ENCODE data around the gene PEX11G.
A peak's percentile ranks its signal among the peaks of the same experiment; 100 is the strongest.

Gene PEX11G

DNA sequence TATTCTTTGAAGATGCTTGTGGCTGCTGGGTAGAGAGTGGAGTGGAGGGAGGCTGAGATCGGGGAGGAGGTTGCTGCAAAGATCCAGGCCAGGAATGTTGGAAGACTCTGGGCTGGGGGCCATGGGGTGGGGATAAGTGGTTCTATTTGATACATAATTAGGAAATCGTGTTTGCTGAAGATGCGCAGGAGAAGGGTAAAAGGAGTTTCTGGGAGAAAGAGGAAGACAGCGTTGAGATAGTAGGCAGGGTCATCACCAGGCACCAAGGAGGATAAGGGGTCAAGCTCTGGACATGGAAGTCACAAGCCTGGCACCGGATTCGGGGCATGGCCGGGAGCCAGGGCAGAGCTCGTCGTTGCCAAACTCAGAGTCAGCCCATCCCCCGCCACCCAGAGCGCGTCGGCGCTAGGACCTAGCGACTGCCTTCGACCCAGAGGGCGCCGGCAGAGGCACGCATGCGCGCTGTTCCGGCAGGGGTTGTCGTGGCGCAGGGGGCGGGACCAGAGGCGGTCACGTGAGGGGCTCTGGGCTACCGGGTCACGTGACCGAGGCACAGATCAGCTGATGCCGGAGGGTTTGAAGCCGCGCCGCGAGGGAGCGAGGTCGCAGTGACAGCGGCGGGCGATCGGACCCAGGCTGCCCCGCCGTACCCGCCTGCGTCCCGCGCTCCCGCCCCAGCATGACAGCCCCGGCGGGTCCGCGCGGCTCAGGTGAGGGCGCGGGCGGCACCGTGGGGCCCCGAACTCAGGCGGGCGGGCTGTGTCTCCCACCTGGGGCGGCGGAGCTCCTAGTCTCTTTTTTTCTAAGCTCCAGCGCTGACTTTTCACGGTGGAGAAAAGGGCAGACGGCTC is 33.5 kb upstream of the PEX11G start, which contains the start of gene MCOLN1:
Gene MCOLN1, plus strand, starts transcription at position 553 of the 851 bp plus-strand sequence. Its CDS starts 127 bp downstream, at position 680.
- peak; percentile 77 to 99 (median 94) for DNase-seq

DNA sequence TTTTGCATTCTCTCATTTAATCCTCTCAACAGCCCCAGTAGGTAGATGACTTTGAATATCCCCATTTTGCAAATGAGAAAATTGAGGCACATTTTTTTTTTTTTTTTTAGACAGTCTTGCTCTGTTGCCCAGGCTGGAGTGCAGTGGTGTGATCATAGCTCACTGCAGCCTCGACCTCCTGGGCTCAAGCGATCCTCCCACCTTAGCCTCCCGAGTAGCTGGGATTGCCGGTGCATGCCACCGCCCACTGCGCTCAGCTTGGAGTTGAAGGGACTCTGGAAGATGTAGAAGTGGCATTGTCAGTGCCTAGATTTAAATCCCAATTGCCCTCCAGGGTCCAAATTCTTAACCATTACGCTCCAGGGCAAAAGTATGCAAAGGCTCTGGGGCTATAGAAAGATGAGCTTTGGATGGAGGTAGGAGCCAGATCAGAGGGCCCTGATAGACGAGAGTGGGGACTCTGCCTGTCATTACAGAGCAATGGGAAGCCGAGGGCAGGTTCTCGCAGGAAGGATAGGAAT is 32.8 kb upstream of the PEX11G start:
- no peak for DNase-seq

DNA sequence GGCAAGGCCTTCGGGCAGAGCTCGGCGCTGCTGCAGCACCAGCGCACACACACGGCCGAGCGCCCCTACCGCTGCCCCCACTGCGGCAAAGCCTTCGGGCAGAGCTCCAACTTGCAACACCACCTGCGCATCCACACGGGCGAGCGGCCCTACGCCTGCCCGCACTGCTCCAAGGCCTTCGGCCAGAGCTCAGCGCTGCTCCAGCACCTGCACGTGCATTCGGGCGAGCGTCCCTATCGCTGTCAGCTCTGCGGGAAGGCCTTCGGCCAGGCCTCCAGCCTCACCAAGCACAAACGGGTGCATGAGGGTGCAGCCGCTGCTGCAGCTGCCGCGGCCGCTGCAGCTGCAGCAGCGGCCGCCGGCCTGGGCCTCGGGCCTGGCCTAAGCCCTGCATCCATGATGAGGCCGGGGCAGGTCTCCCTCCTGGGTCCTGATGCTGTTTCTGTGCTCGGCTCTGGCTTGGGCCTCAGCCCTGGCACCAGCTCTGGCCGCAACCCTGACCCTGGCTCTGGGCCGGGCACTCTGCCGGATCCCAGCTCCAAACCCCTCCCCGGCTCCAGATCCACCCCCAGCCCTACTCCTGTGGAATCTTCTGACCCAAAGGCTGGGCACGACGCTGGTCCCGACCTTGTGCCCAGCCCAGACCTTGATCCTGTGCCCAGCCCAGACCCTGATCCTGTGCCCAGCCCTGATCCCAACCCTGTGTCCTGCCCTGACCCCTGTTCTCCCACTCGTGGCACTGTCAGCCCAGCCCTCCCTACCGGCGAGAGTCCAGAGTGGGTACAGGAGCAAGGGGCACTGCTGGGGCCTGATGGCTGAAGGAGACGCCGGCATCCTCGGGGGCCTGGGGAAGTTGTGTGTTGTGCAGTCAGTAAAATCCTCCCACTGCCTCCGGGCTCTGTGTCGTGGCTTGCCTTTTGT is 31.6 kb upstream of the PEX11G start:
- DNase-seq = peak in 38 of 56 donors; percentile 3 to 77 (median 37)

DNA sequence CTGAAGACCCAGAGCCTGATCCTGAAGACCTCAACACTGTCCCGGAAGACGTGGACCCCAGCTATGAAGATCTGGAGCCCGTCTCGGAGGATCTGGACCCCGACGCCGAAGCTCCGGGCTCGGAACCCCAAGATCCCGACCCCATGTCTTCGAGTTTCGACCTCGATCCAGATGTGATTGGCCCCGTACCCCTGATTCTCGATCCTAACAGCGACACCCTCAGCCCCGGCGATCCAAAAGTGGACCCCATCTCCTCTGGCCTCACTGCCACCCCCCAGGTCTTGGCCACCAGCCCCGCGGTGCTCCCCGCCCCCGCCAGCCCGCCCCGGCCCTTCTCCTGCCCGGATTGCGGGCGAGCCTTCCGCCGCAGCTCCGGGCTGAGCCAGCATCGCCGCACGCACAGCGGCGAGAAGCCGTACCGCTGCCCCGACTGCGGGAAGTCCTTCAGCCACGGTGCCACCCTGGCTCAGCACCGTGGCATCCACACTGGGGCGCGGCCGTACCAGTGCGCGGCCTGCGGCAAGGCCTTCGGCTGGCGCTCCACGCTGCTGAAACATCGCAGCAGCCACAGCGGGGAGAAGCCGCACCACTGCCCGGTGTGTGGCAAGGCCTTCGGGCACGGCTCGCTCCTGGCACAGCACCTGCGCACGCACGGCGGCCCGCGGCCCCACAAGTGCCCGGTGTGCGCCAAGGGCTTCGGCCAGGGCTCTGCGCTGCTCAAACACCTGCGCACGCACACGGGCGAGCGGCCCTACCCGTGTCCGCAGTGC is 30.7 kb upstream of the PEX11G start:
- no peak for DNase-seq

DNA sequence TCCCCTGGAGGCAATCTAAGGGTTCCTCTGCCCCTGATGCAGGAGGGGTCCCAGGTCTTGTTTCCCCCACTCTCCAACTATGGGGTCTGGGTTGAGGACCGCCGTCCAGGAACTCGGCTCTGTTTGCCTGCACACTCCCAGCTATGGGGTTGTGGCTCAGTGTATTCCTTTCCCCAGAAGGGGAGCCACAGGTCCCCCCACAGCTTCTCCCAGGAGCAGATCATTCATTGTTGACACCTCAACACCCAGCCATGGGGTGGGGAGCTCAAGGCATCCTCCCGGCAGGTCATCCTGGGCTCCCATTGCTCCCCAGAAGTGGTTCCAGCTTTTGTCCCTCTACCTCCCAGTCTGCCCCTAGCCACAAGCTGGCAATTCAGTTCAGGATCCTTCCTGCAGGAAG is 28.0 kb upstream of the PEX11G start:
- no peak for DNase-seq

DNA sequence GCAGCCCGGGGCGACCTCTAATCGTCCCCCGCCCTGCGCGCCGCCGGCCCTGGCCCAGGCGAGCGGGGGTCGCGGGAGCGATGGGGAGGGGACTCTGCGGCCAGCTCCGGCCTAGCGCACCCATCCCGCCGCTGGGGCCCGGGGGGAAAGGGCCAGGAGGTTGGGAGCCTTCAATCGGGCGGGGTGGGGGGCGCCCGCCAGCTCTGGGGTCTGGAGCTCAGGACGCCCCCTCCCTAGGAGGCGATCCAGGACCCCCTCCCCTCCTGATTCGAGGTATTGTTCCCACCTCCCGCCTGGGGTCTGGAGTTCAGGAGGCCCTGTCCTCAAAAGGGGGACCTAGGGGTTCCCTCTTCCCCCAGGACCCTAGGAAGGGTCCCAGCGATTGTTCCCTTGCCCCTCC is 27.5 kb upstream of the PEX11G start:
- peak in 2 of 56 donors; percentile 25 to 39 for DNase-seq

DNA sequence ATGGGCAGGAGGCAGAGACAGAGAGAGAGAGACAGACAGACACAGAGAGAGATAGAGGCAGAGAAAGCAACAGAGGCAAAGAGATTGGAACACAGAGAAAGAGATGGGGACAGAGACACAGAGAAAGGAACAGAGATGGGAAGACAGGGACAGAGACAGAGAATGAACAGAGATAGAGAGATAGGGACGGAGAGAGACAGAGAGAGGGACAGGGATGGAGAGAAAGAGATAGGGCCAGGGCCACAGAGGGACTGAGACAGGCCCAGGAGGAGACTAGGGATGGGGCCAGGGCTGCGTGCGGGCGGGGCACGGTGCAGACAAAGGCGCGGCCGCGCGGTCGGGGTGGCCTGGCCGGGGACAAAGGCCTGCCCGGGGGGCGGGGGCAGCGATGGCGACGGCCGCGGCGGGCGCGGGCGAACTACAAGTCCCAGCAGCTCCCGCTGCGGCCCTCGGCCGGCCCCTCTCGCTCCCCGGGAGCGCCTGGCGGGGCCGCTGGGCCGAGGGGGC is 26.9 kb upstream of the PEX11G start, which contains the start of gene ZNF358:
Gene ZNF358, plus strand, starts transcription at position 459 of the 507 bp plus-strand sequence. CDS start 3,140 bp downstream, outside the sequence.
- peak in 54 of 56 donors; percentile 8 to 88 (median 60) for DNase-seq

DNA sequence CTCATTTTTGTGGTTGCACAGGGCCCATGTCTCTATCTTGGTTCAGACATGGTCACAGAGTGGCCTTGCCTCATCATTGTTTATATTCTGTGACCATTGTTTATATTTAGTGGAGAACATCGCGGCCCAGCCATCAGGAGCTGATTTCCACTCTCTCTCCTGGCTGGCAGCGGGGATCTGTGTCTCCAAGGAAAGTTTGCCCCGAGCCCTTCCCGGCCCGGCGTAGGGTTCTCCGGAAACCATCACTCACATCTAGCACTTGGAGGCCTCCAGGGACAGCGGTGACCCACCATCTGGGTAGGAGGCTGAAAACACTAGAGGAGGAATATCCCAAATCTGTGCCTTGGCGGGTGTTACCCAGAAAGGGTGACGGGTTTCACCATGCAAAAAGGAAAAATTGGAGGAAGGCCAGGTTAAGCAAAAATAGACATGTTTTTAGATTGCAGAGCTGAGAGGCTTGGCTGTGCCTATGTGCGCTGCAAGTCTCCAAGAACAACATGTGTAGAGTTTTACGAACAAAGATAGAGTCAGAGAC is 26.3 kb upstream of the PEX11G start:
- DNase-seq = peak in 15 of 56 donors; percentile 6 to 53 (median 19)

DNA sequence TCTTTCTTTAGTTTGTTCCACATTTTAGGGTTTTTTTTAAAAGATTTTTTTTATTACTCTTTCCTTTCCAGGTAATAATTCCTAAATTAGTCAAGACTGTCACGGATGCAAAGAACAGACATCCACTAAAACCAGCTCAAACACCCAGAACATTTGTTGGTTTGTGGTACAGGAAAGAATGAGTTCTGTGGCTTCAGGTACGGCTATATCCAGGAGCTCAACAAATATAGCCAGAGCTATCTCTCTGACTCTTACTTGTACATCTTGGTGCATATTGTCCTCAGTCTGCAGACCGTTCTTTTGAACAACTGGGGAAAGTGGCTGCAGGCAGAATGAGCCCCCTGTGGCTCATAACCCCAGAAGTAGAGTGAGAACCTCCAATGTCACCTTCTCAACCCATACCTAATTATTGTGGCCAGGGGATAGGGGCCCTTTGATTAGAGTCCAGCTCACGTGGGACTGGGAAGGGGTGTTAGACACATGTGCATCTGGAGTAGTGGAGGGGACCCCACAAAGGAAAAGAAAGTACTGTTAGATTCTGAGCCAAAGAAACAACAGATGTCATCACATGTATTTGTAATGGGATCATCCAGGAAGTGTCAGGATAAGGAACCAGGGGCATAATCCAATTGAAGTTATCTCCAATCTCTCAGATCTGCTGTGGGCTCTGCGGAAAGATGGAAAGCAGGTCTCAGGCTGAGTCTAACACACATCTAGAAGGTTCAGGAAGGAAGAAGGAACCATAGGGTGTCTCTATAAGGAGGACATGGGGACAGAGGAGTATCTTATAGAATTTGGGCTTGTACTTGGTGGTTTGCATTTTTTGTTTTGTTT is 25.2 kb upstream of the PEX11G start:
- DNase-seq = no peak

DNA sequence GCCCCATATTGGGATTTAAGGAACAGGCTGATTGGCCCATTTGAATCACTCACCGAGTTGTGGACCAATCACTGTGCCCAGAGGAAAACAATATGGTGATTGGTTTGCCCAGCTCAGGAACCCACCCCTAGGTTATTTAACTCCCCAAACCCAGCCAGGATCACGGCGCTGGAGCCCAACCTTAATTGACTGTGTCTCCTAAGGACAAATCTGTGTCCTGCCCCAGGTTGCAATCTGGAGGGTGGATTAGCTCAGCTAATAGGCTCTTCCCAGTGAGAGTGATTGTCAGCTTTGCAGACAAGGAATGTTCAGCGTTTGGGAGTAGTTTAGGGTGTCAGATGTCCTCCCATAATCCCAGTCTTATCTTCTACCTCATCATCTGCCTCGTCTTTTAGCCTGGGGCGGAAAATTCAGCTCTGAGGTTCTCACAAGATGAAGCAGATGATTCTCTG is 23.6 kb upstream of the PEX11G start:
- no peak for DNase-seq

DNA sequence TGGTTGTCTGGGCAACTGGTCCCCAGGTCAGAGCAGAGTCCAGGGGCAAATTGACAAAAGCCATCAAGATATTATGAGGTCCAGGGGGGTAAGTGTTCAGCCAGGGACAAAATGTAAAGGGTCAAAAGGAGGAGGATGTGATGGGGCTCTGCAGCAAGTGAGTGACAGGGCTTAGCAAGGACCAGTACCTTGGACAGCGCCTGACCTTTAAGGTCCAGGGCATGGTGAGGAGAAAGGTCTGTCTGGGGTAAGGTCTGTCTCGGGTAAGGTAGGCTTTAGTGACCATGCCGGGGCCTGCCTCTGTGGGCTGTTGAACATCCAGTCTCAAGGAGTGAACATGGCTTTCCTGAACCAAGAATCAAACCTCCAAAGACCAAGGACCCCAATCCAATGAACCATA is 20.8 kb upstream of the PEX11G start:
- no peak for DNase-seq

DNA sequence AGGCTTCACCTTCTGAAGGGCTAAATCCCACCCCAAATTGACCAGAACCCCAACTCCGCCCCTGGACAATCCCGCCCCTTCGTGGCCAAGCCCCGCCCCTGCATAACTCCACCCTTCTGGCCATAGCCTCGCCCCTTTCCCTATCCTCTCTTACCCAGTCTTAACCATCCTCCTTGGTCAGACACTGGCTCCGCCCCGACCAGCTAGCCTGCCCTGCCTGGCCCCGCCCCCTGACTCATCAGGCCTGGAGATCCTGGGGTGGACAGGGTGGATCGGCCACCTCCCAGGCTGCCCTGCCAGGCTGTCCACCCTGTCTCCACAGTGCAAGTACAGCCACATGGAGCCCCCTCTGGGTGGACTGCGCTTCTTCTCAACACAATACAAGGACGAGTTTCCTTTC is 19.0 kb upstream of the PEX11G start:
- peak in 14 of 56 donors; percentile 5 to 62 (median 21) for DNase-seq

DNA sequence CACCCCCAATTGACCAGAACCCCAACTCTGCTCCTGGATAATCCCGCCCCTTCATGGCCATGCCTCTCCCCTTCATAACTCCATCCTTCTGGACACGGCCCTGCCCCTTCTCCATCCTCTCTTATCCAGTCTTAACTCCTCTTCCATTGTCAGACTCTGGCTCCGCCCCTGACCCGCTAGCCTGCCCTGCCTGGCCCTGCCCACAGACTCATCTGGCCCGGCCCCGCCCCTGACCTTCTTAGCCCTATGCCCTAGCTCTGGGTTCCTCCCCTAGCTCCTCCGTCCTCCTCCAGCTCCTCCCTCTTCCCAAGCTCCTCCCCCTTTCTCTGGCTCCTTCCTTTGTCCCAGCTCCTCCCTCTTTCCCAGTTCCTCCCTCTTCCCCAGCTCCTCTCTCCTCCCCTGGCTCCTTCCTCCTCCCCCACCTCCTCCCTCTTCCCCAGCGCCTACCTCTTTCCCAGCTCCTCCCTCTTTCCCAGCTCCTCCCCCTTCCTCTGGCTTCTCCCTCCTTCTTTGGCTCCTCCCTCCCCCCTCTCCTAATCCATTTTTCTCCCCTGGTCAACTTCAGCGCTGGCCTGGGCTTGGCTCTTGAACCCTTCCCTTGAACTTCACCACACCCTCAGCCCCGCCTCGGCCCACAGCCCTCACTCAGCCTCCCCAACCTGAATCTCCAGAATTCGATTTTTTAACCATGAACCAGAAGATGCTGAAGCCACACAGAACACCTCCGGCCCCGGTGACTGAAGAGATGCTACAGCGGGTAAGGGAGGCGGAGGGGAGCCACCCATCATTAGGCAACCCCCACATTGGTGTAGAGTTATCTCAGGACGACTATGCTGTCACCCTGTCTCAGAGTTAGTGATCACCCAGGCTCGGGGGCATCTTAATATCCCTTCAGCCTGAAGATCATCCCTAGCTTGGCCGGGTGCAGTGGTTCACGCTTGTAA is 17.8 kb upstream of the PEX11G start:
- DNase-seq = peak in 23 of 56 donors; percentile 12 to 82 (median 29)

DNA sequence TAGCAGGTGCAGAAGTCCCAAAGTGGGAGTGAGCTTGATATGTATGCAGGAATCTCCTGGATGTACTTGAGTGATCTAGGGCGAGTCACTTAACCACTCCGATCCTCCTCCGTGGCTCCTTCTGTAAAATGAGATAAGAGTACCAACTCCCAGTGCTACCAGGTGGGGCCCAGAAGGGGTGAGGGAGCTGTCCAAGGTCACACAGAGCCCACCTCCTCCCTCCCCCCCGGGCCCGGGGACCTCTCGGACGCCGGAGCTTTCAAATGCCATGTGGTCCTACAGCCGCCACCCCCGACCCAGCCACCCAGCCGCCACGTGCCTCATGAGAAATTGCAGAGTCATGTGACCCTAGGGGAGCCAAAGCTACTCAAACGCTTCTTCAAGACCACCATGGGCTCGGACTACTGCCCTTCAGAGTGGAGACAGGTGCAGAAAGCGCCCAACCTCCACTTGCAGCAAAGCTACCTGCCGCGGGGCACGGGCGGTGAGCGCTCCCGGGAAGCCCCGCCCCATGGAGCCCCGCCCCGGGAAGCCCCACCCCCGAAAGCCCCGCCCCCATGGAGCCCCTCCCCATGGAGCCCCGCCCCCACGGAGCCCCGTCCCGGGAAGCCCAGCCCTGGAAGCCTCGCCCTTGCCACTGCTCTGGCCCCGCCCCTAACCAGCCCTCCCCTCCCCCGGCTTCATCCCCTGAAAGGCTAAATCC is 17.0 kb upstream of the PEX11G start:
- peak in 7 of 56 donors; percentile 29 to 82 (median 41) for DNase-seq

DNA sequence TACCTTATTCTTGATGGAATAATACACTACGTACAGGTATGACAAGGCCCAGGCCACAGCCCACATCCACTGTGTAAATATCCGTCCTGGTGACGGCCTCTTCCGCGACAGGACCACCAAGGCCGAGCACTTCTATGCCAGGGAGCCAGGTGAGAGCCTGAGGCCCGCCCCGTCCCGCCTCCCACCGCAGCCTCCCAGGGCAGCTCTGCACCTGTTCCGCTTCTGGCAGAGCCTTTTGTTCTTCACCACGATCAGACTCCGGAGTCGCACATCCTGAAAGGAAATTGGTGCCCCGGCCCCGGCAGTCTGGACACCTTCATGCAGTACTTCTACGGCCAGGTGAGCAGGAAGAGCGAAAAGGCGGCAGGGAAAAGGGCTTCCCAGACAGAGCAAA is 16.4 kb upstream of the PEX11G start:
- DNase-seq = no peak

DNA sequence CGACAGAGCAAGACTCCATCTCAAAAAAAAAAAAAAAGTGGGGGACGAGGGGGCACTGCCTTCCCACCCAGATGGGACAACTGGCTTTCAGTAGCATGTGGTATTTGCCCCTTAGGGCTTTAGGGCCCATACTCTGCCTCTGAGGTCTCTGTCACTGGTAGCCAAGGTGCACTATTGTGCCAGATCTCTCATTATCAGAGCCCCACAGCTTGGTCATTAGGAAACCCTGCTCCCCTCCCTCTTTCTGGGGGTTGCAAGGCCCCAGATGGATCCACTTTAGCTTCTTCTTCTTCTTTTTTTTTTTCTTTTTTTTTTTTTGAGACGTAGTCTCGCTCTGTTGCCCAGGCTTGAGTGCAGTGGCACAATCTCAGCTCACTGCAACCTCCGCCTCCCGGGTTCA is 15.8 kb upstream of the PEX11G start:
- DNase-seq = no peak

DNA sequence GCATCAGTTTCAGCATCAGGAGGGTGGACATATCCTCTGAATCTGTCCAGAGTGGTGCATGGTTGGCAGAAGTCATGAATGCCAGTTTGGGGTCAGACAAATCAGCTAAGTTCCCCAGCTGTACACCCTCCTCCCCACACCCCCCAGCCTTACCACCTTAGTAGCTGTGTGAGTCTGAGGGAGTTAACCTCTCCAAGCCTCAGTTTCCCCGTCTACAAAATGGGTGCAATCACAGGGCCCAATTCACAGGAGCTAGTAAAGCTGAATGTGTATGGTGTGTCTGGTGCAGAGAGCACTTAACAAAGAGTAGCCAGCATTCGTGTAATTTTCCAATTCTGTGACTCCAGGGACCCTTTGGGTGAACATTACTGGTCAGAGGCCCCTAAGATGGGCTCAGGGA is 13.7 kb upstream of the PEX11G start:
- no peak for DNase-seq
